PC-3 (cell line): ENCODE measurements around the gene NLE1. TPM values are rescaled to one million over a fixed set of nuclear protein-coding genes. Genes with fewer than 3 reads are reported as not detected.

ENCODE experiments used
- ATAC-seq: fragments of 200-7000 bp; cut with Tn5 transposase; 2 replicates; pipeline ENCODE4 v1.9.1; 2020; ENCODE audit warnings: mild to moderate bottlenecking, moderate library complexity
- BruUV-seq: library from RNA; stranded (reverse); fragments of 400-500 nt; replicated peaks from 2 replicates; lab custom pipeline; 2021; lab: Mats Ljungman, UMichigan
- CTCF ChIA-PET: fragments of 300-600 bp; sonication (Branson Sonifier 250); formaldehyde crosslinking; loops from one replicate; lab custom pipeline; 2022; ENCODE audit warnings: antibody characterized with exemption; lab: Charles Lee
- POLR2A ChIA-PET: fragments of 300-600 bp; sonication (Branson Sonifier 250); formaldehyde crosslinking; loops from one replicate; lab custom pipeline; 2022; ENCODE audit warnings: antibody characterized with exemption; ENCODE audit not compliant: unreplicated experiment; lab: Charles Lee
- DNase-seq: peaks from one replicate; pipeline ENCODE4 v3.0.0-alpha.2; 2015
- H2AFZ ChIP-seq: fragments of 300-600 bp; sonication (generic); 2 replicates; pipeline ENCODE4 v1.6.0; 2016; ENCODE audit warnings: antibody characterized with exemption, low read length
- H3F3A ChIP-seq: fragments of 300-600 bp; sonication (generic); one replicate; pipeline ENCODE4 v1.6.0; 2017; ENCODE audit warnings: antibody characterized with exemption, low read length, control low read depth, mild to moderate bottlenecking; ENCODE audit not compliant: unreplicated experiment
- H3K27ac ChIP-seq: fragments of 300-600 bp; sonication (generic); 2 replicates; pipeline ENCODE4 v1.5.1; 2016; ENCODE audit warnings: mild to moderate bottlenecking, low read length
- H3K27me3 ChIP-seq: fragments of 300-600 bp; sonication (generic); 2 replicates; pipeline ENCODE4 v1.6.1; 2016; ENCODE audit warnings: low read length, mixed read lengths
- H3K36me3 ChIP-seq: fragments of 300-600 bp; sonication (generic); 2 replicates; pipeline ENCODE4 v1.6.1; 2016; ENCODE audit warnings: low read depth, mixed run types, low read length, mixed read lengths
- H3K4me1 ChIP-seq: fragments of 300-600 bp; sonication (generic); 2 replicates; pipeline ENCODE4 v1.5.1; 2016; ENCODE audit warnings: low read length; ENCODE audit not compliant: insufficient read depth
- H3K4me2 ChIP-seq: fragments of 300-600 bp; sonication (generic); 2 replicates; pipeline ENCODE4 v1.6.0; 2016; ENCODE audit warnings: low read length
- H3K4me3 ChIP-seq: fragments of 300-600 bp; sonication (generic); 2 replicates; pipeline ENCODE4 v1.5.1; 2016; ENCODE audit warnings: mild to moderate bottlenecking, low read length, mixed read lengths
- H3K79me2 ChIP-seq: fragments of 300-600 bp; sonication (generic); 2 replicates; pipeline ENCODE4 v1.6.1; 2017; ENCODE audit warnings: low read length, mixed read lengths
- H3K9ac ChIP-seq: fragments of 300-600 bp; sonication (generic); 2 replicates; pipeline ENCODE4 v1.6.0; 2016; ENCODE audit warnings: mild to moderate bottlenecking, low read length
- H3K9me2 ChIP-seq: fragments of 300-600 bp; sonication (generic); replicated peaks from 2 replicates; pipeline ENCODE4 v1.6.1; 2016; ENCODE audit warnings: mixed run types, low read length, mixed read lengths
- H3K9me3 ChIP-seq: fragments of 300-600 bp; sonication (generic); 2 replicates; pipeline ENCODE4 v1.6.1; 2016; ENCODE audit warnings: low read length, mixed read lengths
- H4K20me1 ChIP-seq: fragments of 300-600 bp; sonication (generic); 2 replicates; pipeline ENCODE4 v1.6.1; 2016; ENCODE audit warnings: low read length, mixed read lengths
- CTCF ChIP-seq: fragments of 300-600 bp; sonication (generic); conservative IDR thresholded peaks from 2 replicates; pipeline ENCODE4 v1.5.1; 2017; ENCODE audit warnings: antibody characterized with exemption, low read depth, mild to moderate bottlenecking, low read length
- EZH2 ChIP-seq: fragments of 300-600 bp; sonication (generic); IDR thresholded peaks from one replicate; pipeline ENCODE4 v1.6.1; 2017; ENCODE audit warnings: antibody characterized with exemption, mild to moderate bottlenecking, low read length; ENCODE audit not compliant: unreplicated experiment
- EZH2phosphoT487 ChIP-seq: fragments of 300-600 bp; sonication (generic); IDR thresholded peaks from 2 replicates; pipeline ENCODE4 v1.6.1; 2018; ENCODE audit warnings: mild to moderate bottlenecking, antibody characterized with exemption, low read length, borderline replicate concordance
- intact Hi-C: fragments of 100-400 bp; cut with micrococcal nuclease; formaldehyde crosslinking; loops from 2 replicates; pipeline ENCODE4 v1.9.0; 2023
- total RNA-seq: library from RNA; depleted of rRNA; stranded (reverse); fragments of >200 nt; gene quantifications from 2 replicates; pipeline ENCODE4 v1.2.3, GENCODE V29; 2014

The NLE1 gene
- total RNA-seq, 1 experiment from 2014 or later: 18.6 TPM

- ChIA-PET CTCF (no interaction called here), POLR2A (no interaction called here)
- no TSS peak for BruUV-seq
- Histone ChIP-seq H3K4me2 (peak overlapping the region; percentile 63), H3K27me3 (no peaks in the 10 kb centered on the region), H3K9me3 (no peaks in the 10 kb centered on the region), H3K9me2 (no peaks in the 10 kb centered on the region), H4K20me1 (no peaks in the 10 kb centered on the region), H3K4me3 (no peak overlapping the region), H3K9ac (no peak overlapping the region), H3K4me1 (peaks cover 9% of the 10 kb centered on the region), H3F3A (no peaks in the 10 kb centered on the region), H3K79me2 (no peaks in the 10 kb centered on the region), H3K36me3 (no peaks in the 10 kb centered on the region), H2AFZ (0 out of 2 replicates have a peak overlapping the region, but pooled peaks have one; percentile 19), H3K27ac (no peak overlapping the region)
- ATAC-seq (peak; percentile 20; the same call in 1 of the 2 replicates), DNase-seq (peak; percentile 33)
- TF ChIP-seq EZH2: no peak
- TF ChIP-seq EZH2phosphoT487: no peak
- TF ChIP-seq CTCF: no peak
- intact Hi-C loops: loop anchor here (1.0 to 5.0 kb wide), 4 partner anchors 70 to 367 kb away; partner anchors contain the start of gene SLFN5
These were observed 29.7 kb upstream of the NLE1 start for GRCh38 chr17:35171834-35172233.

- Histone ChIP-seq H3K36me3 (no peaks in the 10 kb centered on the region), H3K27ac (no peak overlapping the region), H4K20me1 (no peaks in the 10 kb centered on the region), H2AFZ (peak overlapping the region; percentile 65), H3K4me2 (peak overlapping the region; percentile 63), H3K9me3 (no peaks in the 10 kb centered on the region), H3K9me2 (no peaks in the 10 kb centered on the region), H3F3A (no peaks in the 10 kb centered on the region), H3K27me3 (no peaks in the 10 kb centered on the region), H3K4me1 (peaks cover 9% of the 10 kb centered on the region), H3K79me2 (no peaks in the 10 kb centered on the region), H3K4me3 (no peak overlapping the region), H3K9ac (no peak overlapping the region)
- POLR2A ChIA-PET: no interaction called here
- ATAC-seq: peak; percentile 70
- no peak for TF ChIP-seq EZH2phosphoT487
- TF ChIP-seq EZH2: no peak
- peak; percentile 60 for TF ChIP-seq CTCF
- BruUV-seq: no TSS peak
- DNase-seq: peak; percentile 64
- CTCF ChIA-PET: no interaction called here
- intact Hi-C loops: loop anchor here (1.0 to 5.0 kb wide), 4 partner anchors 71 to 368 kb away; partner anchors contain the start of gene SLFN5
These were observed 29.1 kb upstream of the NLE1 start for GRCh38 chr17:35170968-35171771.

GRCh38 chr17:35169835-35170363 lies 27.8 kb upstream of the NLE1 start:
- Histone ChIP-seq H3F3A (no peaks in the 10 kb centered on the region), H3K9me3 (no peaks in the 10 kb centered on the region), H2AFZ (no peak overlapping the region), H3K27me3 (no peaks in the 10 kb centered on the region), H3K79me2 (no peaks in the 10 kb centered on the region), H4K20me1 (no peaks in the 10 kb centered on the region), H3K9ac (no peak overlapping the region), H3K4me3 (no peak overlapping the region), H3K4me1 (peaks cover 9% of the 10 kb centered on the region), H3K36me3 (no peaks in the 10 kb centered on the region), H3K9me2 (no peaks in the 10 kb centered on the region), H3K27ac (no peak overlapping the region), H3K4me2 (no peak overlapping the region)
- ATAC-seq (no peak), DNase-seq (no peak)
- intact Hi-C loops: loop anchor here (2.0 to 5.0 kb wide), 2 partner anchors 72 to 143 kb away; partner anchors contain the start of gene SLFN5
- POLR2A ChIA-PET: no interaction called here
- CTCF ChIA-PET: no interaction called here
- no TSS peak for BruUV-seq
- TF ChIP-seq CTCF (no peak), EZH2 (no peak), EZH2phosphoT487 (no peak)
